ENCODE measurements around the gene ZNF182.
A peak's percentile ranks its signal among the peaks of the same experiment; 100 is the strongest.
"Not testable (repeated sequence)": the region's sequence is repeated elsewhere in the genome, so short reads cannot be mapped to it uniquely, and the experiment has no call there.

Gene ZNF182

DNA sequence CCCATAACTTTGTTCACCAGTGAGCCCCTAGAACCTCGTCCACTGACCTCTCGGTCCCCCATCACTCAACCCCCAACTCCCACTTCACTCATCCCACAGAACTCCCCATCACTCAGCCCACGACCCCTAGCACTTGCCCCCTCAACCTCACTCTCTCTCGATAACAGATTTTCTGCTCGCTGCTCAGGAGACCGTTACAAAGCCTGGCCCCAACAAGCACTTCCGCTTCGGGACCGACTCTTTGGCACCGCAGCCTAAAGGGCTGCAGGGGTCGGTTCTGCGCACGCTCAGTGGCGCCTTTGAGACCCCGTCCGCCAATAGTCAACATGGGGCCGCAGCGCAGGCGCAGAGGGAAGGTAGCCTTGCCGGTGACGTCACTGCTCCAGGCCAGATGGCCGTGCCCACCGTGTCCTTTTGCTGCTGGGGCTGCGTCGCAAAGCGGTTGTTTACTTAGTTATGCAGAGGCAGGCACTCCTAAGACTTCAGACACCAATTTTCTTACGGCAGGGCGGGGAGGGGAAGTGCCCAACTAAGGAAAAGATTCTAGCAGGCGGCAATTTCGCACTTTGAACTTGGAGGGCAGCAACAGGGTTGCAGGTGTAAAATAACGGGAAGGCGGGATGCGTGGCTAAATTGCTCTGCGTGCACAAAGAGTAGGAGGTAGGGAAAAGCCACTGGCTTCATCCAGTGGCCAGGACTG is at the start of gene ZNF182:
Gene ZNF182 (minus strand): TSS at position 232 of the 700 bp plus-strand sequence. CDS start 1,380 bp downstream, outside the sequence.
- DNase-seq: peak; percentile 92

- DNase-seq: no peak
Observed at GRCh38 chrX:48046846-48047245, 43.1 kb upstream of the ZNF182 start.

- DNase-seq: no peak
Observed at GRCh38 chrX:48045410-48046311, 41.9 kb upstream of the ZNF182 start.

GRCh38 chrX:48043056-48043455 is 39.3 kb upstream of the ZNF182 start:
- DNase-seq: no peak

DNA sequence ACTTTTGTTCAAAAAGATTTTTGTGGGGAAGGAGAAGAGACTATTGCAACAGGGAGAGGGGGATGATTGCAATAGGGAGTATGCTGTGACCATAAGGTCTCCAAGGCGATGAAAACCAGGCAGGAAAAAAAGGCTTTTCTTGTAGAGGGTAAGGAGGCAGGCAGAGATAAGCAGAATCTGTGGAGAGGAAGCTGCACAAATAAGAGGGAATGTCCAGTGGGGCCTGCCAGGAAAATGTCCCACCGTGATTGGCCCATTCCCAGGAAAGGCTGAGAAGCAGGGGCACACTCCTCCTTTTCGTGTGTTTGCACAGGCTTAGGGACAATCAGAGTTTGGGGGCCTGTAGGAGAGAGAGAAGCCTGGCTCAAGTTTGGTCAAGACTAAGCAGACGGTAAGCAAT is 32.1 kb upstream of the ZNF182 start:
- no peak for DNase-seq

- DNase-seq: not testable (repeated sequence)
Observed at GRCh38 chrX:48030641-48031173, 26.9 kb upstream of the ZNF182 start.

- no peak for DNase-seq
Observed at GRCh38 chrX:48030237-48030636, 26.4 kb upstream of the ZNF182 start.

DNA sequence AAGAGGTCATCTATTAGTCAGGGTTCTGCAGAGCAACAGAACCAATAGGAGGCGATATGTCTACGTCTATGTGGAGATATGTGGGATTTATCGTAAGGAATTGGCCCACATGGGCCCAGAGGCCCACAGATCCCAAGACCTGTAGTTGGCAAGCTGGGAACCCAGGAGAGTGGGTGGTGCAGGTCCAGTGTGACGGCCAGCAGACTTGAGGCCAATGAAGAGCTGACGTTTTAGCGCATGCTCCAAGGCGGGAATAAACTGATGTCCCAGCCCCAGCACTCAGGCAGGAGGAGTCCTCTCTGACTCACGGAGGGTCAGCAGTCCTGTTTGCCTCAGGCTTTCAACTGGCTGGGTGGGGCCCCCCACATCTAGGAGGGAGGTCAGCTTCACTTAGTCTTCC is 24.3 kb upstream of the ZNF182 start:
- DNase-seq: no peak

GRCh38 chrX:48027545-48027944 is 23.8 kb upstream of the ZNF182 start:
- not testable (repeated sequence) for DNase-seq

- DNase-seq: peak; percentile 61
Observed at GRCh38 chrX:48025561-48025960, 21.8 kb upstream of the ZNF182 start.

- DNase-seq: no peak
Observed at GRCh38 chrX:48022738-48023137, 18.9 kb upstream of the ZNF182 start.

GRCh38 chrX:48022100-48022499 is 18.3 kb upstream of the ZNF182 start:
- DNase-seq: no peak

- peak; percentile 51 for DNase-seq
Observed at GRCh38 chrX:48021026-48021900, 17.5 kb upstream of the ZNF182 start.

DNA sequence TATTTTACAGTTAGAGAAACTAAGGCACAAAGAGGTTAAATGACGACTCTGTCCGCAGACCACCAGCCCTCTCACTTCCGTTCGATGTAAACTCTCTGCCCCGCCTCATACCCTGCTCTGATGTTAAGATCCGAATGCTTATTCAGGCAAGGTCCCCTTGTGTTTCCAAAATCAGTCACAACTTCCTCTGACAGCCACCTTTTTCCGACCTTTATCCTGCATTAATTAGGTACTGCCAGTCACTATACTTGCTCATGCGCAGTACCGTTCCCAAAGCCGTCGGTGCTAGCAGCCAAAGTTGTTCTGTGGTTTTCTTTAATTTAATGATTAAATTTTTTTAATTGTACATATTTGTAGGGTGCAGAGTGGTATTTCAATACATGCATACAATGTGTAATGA is 16.7 kb upstream of the ZNF182 start:
- DNase-seq: peak; percentile 21

- not testable (repeated sequence) for DNase-seq
Observed at GRCh38 chrX:48019892-48020291, 16.1 kb upstream of the ZNF182 start.

GRCh38 chrX:48016583-48017310 is 13.0 kb upstream of the ZNF182 start:
- DNase-seq: not testable (repeated sequence)

DNA sequence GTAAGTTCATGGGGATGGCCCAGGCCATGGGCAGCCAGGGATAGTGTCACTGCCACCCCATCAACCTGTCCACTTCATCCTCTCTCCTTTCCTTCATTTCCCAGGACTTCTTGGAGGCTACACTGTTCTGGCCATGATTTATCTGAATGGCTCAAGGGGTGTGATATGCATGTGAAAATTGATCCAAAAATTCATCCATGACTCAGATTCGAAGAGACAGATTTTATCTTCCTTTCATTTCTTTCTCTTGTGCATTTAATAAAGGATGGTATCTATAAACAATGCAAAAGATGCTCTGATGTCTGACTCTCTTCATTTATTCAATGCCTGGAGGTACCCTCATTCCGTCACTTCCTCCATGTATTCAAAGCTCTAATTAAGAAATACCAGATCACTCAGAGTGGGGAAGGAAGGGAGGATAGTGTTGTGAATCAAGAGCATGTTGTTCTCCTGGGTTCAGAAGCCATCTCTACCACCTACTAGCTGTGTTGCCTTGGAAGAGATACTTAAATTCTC is 5.7 kb upstream of the ZNF182 start:
- DNase-seq: not testable (repeated sequence)

DNA sequence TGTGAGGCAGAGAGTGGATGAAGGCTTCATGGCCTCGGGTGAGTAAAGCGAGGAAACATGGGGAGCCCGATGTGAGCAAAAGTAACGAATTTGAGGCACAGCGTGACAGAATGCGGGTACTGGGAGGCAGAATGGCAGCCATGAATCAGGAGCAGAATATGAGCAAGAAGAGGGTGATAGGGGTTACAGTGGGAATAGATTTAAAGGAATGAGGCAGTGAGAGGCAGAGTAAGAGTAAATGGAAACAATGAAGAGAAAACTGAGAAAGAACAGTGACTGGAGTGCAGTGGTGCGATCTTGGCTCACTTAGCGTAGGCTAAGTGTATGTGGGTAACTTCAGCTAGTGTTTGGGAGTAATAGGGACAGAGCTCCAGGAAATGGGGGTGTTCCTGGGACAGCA is 2.9 kb upstream of the ZNF182 start, which contains the start of gene SPACA5:
Gene SPACA5 (plus strand): TSS at position 301 of the 400 bp plus-strand sequence. CDS start 815 bp downstream, outside the sequence.
- not testable (repeated sequence) for DNase-seq

GRCh38 chrX:48003367-48003757 is 427 bp downstream of the ZNF182 start:
- peak; percentile 8 for DNase-seq

GRCh38 chrX:48002929-48003328 is 860 bp downstream of the ZNF182 start:
- DNase-seq: no peak

GRCh38 chrX:48002319-48002718 is 1.5 kb downstream of the ZNF182 start:
- no peak for DNase-seq

GRCh38 chrX:48001260-48001659 is 2.5 kb downstream of the ZNF182 start:
- DNase-seq: no peak

Data from activated CD4-positive, alpha-beta T cell treated with anti-CD3 and anti-CD28 coated beads, Interleukin-2, Interleukin-6, amounts not matched to agents 100 ng/mL and 50 ng/mL, durations not matched to agents 16 hours and 8 hours (primary cell).